Measurements from ENCODE around the gene STARD3. TPM values are rescaled to one million over a fixed set of nuclear protein-coding genes. Genes with fewer than 3 reads are reported as not detected.
A peak's percentile ranks its signal among the peaks of the same experiment; 100 is the strongest.

Gene STARD3
- total and polyA plus RNA-seq, 9 of the 15 experiments (the other 6 are each of a cell fraction or from before 2014, with no cell fraction given), result 0.63 to 87.0 (median 46.0) TPM

GRCh38 chr17:39687546-39688474 lies 50.9 kb downstream of the STARD3 start, which contains the start of gene PGAP3 (continued):
- TF ChIP-seq CHD7 (IDR thresholded peaks at IDR 0.05; ENCODE audit: low read depth, low read length) (no peak), SRF (CRISPR knock-in tag; IDR thresholded peaks at IDR 0.05) (no peak; a peak in 1 of 4 replicates), EGR1 (conservative IDR thresholded peaks at IDR 0.05) (peak; percentile 57), PML (IDR thresholded peaks at IDR 0.05; ENCODE audit: low read length) (no peak), ZNF12 (CRISPR knock-in tag; IDR thresholded peaks at IDR 0.05) (no peak), RFX1 (IDR thresholded peaks at IDR 0.05) (no peak; the same call in none of the 2 replicates), ARID3B (CRISPR knock-in tag; IDR thresholded peaks at IDR 0.05; ENCODE audit: borderline replicate concordance) (no peak), GATAD2A (IDR thresholded peaks at IDR 0.05) (no peak), SMAD2 (IDR thresholded peaks at IDR 0.05; ENCODE audit: low read depth, low read length) (no peak), MEF2A (IDR thresholded peaks at IDR 0.05; ENCODE audit: control insufficient read depth, low read depth, low read length) (no peak), DNMT1 (IDR thresholded peaks at IDR 0.05) (no peak), ZBTB12 (CRISPR knock-in tag; IDR thresholded peaks at IDR 0.05) (no peak), ZNF76 (CRISPR knock-in tag; IDR thresholded peaks at IDR 0.05; ENCODE audit: borderline replicate concordance) (no peak)
